Measurements from ENCODE around the gene CACNA1C.
"Not testable (repeated sequence)": the region's sequence is repeated elsewhere in the genome, so short reads cannot be mapped to it uniquely, and the experiment has no call there.

The CACNA1C gene

DNA sequence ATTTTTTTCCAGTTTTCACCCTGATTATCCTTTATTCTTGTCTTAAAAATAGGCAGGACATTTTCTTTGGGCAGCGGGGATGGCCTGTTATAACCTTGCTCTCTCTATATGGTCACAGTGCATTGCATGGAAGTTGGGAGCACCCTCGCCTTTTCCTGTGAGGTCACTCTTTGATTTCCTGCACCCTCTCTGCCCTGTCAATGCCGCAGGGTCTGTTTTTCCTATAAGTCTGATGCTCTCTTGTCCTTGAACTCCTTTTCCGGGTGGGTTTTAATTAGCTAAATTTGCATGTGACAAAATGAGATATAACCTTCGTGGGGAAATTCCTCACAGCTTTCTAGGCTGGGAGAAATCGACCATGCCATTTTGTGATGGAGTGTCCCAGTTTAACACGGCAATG is 194.3 kb downstream of the CACNA1C start:
- H3K4me3 ChIP-seq (ENCODE audit: low read depth, low read length): no peak overlapping the region

GRCh38 chr12:2247596-2247995 is 194.8 kb downstream of the CACNA1C start:
- no peak overlapping the region for H3K4me3 ChIP-seq (ENCODE audit: low read depth, low read length)
- no peak for TF ChIP-seq CTCF (IDR thresholded peaks at IDR 0.05; ENCODE audit: low read depth, low read length)

More for the DNA sequence above, 194.3 kb downstream of the CACNA1C start:
- TF ChIP-seq CTCF (IDR thresholded peaks at IDR 0.05; ENCODE audit: low read depth, low read length): no peak

GRCh38 chr12:2248087-2248900 is 195.5 kb downstream of the CACNA1C start:
- no peak for TF ChIP-seq CTCF (IDR thresholded peaks at IDR 0.05; ENCODE audit: low read depth, low read length)
- H3K4me3 ChIP-seq (ENCODE audit: low read depth, low read length): peak overlapping the region; percentile 12; the same call in 1 of the 2 replicates

DNA sequence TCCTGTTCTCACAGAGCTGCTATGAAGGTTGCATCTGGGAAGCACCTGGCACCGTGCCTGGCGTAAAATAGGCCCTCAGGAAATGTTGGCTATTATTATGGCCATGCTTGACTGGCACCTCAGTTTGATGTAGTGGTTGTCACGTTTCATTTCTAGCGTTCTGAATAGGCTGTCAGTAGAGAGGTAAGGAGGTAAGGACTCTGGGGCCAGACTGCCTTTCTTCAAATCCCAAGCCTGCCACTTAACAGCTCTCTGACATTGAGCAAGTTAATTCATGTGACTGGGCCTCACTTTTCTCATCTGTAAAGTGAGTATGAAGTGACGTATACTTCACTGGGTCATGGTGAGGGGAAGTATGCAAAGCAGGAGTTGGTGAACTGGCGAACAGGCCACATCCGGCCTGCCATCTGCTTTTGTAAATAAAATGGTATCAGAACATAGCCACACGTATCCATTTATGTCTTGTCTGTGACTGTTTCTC is 196.2 kb downstream of the CACNA1C start:
- H3K4me3 ChIP-seq (ENCODE audit: low read depth, low read length): no peak overlapping the region
- no peak for TF ChIP-seq CTCF (IDR thresholded peaks at IDR 0.05; ENCODE audit: low read depth, low read length)

GRCh38 chr12:2250797-2251196 is 198.0 kb downstream of the CACNA1C start:
- H3K4me3 ChIP-seq (ENCODE audit: low read depth, low read length): no peak overlapping the region
- no peak for TF ChIP-seq CTCF (IDR thresholded peaks at IDR 0.05; ENCODE audit: low read depth, low read length)

- no peak overlapping the region for H3K4me3 ChIP-seq (ENCODE audit: low read depth, low read length)
- no peak for TF ChIP-seq CTCF (IDR thresholded peaks at IDR 0.05; ENCODE audit: low read depth, low read length)
Measured at GRCh38 chr12:2251526-2252209, 198.9 kb downstream of the CACNA1C start.

- H3K4me3 ChIP-seq (ENCODE audit: low read depth, low read length): no peak overlapping the region
Measured at GRCh38 chr12:2255311-2255710, 202.5 kb downstream of the CACNA1C start.

DNA sequence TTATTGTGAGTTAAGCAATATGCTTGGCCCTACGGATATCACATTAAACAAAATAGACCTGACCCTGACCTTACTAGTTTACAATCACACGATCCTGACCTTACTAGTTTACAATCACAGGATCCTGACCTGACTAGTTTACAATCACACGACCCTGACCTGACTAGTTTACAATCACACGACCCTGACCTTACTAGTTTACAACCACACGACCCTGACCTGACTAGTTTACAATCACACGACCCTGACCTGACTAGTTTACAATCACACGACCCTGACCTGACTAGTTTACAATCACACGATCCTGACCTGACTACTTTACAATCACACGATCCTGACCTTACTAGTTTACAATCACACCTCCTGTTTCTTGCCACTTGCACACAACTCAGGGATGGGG is 202.9 kb downstream of the CACNA1C start:
- not testable (repeated sequence) for H3K4me3 ChIP-seq (ENCODE audit: low read depth, low read length)

More at GRCh38 chr12:2255311-2255710, 202.5 kb downstream of the CACNA1C start:
- no peak for TF ChIP-seq CTCF (IDR thresholded peaks at IDR 0.05; ENCODE audit: low read depth, low read length)

Data from WI38 (cell line).